PC-9 (cell line): ENCODE measurements around the gene DLGAP4.

Source experiments
- EZH2 ChIP-seq: fragments of 200-600 bp; sonication (generic); IDR thresholded peaks from 2 replicates; pipeline ENCODE4 v1.8.0; 2017; ENCODE audit warnings: antibody characterized with exemption, low read depth
- TF ChIP-seq, protein P1 (sequence below): fragments of 200-600 bp; sonication (generic); conservative IDR thresholded peaks from 2 replicates; pipeline ENCODE4 v1.6.1; 2017; ENCODE audit warnings: mixed run types, antibody characterized with exemption, mild to moderate bottlenecking, moderate library complexity

DNA sequence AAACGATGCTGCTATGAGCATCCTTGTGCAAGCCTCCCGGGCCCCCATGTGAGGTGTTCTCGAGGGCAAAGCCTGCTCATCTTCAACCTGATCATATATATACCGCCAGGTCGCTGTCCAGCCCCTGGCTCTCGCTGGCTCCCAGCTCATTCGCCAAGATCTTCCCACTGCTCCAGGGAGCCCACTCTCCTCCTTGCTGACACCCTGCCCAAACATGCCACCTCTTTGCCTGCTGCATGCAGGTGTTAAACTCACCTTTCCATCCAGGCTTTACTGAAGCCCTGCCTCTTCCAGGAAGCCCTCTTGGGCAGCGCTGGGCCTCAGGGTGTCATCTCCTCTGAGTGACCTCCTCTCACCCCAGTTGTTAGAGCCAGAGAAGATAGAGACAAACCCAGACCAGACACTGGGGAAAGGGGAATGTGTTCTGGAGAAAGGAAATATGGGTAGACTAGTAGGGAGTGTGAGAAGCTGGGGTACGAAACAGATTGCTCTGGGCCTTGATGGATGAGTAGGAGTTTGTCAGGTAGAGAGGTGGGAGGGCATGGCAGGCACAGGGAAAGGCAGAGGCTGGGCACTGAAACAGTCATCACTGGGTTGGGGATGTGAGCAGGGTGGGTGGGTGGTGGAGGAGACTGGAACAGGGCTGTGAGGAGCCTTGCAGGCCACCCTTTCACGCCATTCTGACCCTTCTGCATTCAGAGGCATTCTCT is 1.2 kb upstream of the DLGAP4 start:
- TF ChIP-seq, protein P1, sequence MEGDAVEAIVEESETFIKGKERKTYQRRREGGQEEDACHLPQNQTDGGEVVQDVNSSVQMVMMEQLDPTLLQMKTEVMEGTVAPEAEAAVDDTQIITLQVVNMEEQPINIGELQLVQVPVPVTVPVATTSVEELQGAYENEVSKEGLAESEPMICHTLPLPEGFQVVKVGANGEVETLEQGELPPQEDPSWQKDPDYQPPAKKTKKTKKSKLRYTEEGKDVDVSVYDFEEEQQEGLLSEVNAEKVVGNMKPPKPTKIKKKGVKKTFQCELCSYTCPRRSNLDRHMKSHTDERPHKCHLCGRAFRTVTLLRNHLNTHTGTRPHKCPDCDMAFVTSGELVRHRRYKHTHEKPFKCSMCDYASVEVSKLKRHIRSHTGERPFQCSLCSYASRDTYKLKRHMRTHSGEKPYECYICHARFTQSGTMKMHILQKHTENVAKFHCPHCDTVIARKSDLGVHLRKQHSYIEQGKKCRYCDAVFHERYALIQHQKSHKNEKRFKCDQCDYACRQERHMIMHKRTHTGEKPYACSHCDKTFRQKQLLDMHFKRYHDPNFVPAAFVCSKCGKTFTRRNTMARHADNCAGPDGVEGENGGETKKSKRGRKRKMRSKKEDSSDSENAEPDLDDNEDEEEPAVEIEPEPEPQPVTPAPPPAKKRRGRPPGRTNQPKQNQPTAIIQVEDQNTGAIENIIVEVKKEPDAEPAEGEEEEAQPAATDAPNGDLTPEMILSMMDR: no peak
- TF ChIP-seq EZH2: no peak
